IMR-90 (cell line): ENCODE data around the gene LRRC8C. TPM values are rescaled to one million over a fixed set of nuclear protein-coding genes. Genes with fewer than 3 reads are reported as not detected.

Source experiments
- ATAC-seq: fragments of 200-7000 bp; cut with Tn5 transposase; 2 replicates; pipeline ENCODE4 v1.9.1; 2020; ENCODE audit warnings: low read depth, mild to moderate bottlenecking, moderate library complexity
- BruUV-seq: library from RNA; stranded (reverse); fragments of 400-500 nt; replicated peaks from 2 replicates; lab custom pipeline; 2021; lab: Mats Ljungman, UMichigan
- CTCF ChIA-PET: fragments of 300-600 bp; formaldehyde crosslinking; extraction: SDS; loops from one replicate; lab custom pipeline; 2021; ENCODE audit warnings: antibody characterized with exemption; lab: Yijun Ruan, JAX
- POLR2A ChIA-PET: fragments of 300-600 bp; sonication (Branson Sonifier 250); formaldehyde crosslinking; loops from one replicate; lab custom pipeline; 2022; ENCODE audit warnings: antibody characterized with exemption; ENCODE audit not compliant: unreplicated experiment; lab: Charles Lee
- DNase-seq: peaks from one replicate; pipeline ENCODE4 v3.0.0; 2013
- H2AFZ ChIP-seq: replicated peaks from 2 replicates; pipeline ENCODE3; 2013; ENCODE audit warnings: low read length, mild to moderate bottlenecking; ENCODE audit not compliant: poor library complexity
- H2AK5ac ChIP-seq: 2 replicates; pipeline ENCODE4 v1.6.1; 2013; ENCODE audit warnings: low read depth, low read length, inconsistent platforms
- H2AK9ac ChIP-seq: replicated peaks from 2 replicates; pipeline ENCODE3; 2013; ENCODE audit warnings: mild to moderate bottlenecking, low read depth, low read length, moderate library complexity; ENCODE audit not compliant: poor library complexity
- H2BK120ac ChIP-seq: 2 replicates; pipeline ENCODE4 v1.6.1; 2013; ENCODE audit warnings: low read depth, low read length, inconsistent platforms
- H2BK15ac ChIP-seq: 3 replicates; pipeline ENCODE4 v1.6.1; 2013; ENCODE audit warnings: low read depth, low read length, inconsistent platforms
- H2BK20ac ChIP-seq: 2 replicates; pipeline ENCODE4 v1.6.1; 2013; ENCODE audit warnings: low read depth, mild to moderate bottlenecking, inconsistent platforms, low read length, moderate library complexity
- H2BK5ac ChIP-seq: 2 replicates; pipeline ENCODE4 v1.6.1; 2013; ENCODE audit warnings: mild to moderate bottlenecking, low read depth, low read length, inconsistent platforms; ENCODE audit not compliant: poor library complexity, severe bottlenecking
- H3K14ac ChIP-seq: replicated peaks from 2 replicates; pipeline ENCODE4 v1.6.1; 2013; ENCODE audit warnings: low read depth, low read length, inconsistent platforms
- H3K18ac ChIP-seq: 2 replicates; pipeline ENCODE4 v1.6.1; 2013; ENCODE audit warnings: low read depth, low read length, control low read depth
- H3K23ac ChIP-seq: 2 replicates; pipeline ENCODE4 v1.6.1; 2013; ENCODE audit warnings: low read depth, low read length, inconsistent platforms
- H3K27ac ChIP-seq: 2 replicates; pipeline ENCODE4 v1.5.1; 2013; ENCODE audit warnings: mild to moderate bottlenecking, control low read depth, low read length; ENCODE audit not compliant: insufficient read depth
- H3K27me3 ChIP-seq: 2 replicates; pipeline ENCODE4 v1.6.1; 2013; ENCODE audit warnings: low read length; ENCODE audit not compliant: control insufficient read depth, insufficient read depth
- H3K36me3 ChIP-seq: 2 replicates; pipeline ENCODE4 v1.6.1; 2013; ENCODE audit warnings: low read length, mixed read lengths; ENCODE audit not compliant: control insufficient read depth, insufficient read depth
- H3K4ac ChIP-seq: 2 replicates; pipeline ENCODE4 v1.6.1; 2013; ENCODE audit warnings: low read depth, low read length, inconsistent platforms
- H3K4me1 ChIP-seq: 2 replicates; pipeline ENCODE4 v1.6.1; 2013; ENCODE audit warnings: low read length, mixed read lengths; ENCODE audit not compliant: control insufficient read depth, insufficient read depth
- H3K4me2 ChIP-seq: 2 replicates; pipeline ENCODE4 v1.6.1; 2013; ENCODE audit warnings: low read depth, mild to moderate bottlenecking, control low read depth, low read length, moderate library complexity
- H3K4me3 ChIP-seq: 2 replicates; pipeline ENCODE4 v1.5.1; 2013; ENCODE audit warnings: low read depth, mild to moderate bottlenecking, control low read depth, low read length, moderate library complexity; ENCODE audit not compliant: insufficient read depth
- H3K56ac ChIP-seq: 2 replicates; pipeline ENCODE4 v1.6.1; 2013; ENCODE audit warnings: low read length, inconsistent platforms; ENCODE audit not compliant: insufficient read depth; ENCODE audit errors: extremely low read depth
- H3K79me1 ChIP-seq, 2 experiments: 2 replicates each; pipeline ENCODE4 v1.6.1; 2013; ENCODE audit warnings: low read length in 2 of 2, inconsistent platforms in 1 of 2, low read depth in 1 of 2
- H3K9ac ChIP-seq: 2 replicates; pipeline ENCODE4 v1.6.1; 2013; ENCODE audit warnings: low read depth, low read length, control low read depth
- H3K9me1 ChIP-seq: 2 replicates; pipeline ENCODE4 v1.6.1; 2013; ENCODE audit warnings: low read length, inconsistent platforms; ENCODE audit not compliant: insufficient read depth
- H3K9me3 ChIP-seq: 2 replicates; pipeline ENCODE4 v1.6.1; 2013; ENCODE audit warnings: low read length; ENCODE audit not compliant: control insufficient read depth, insufficient read depth
- H4K20me1 ChIP-seq: 2 replicates; pipeline ENCODE4 v1.6.1; 2013; ENCODE audit warnings: low read length, inconsistent platforms; ENCODE audit not compliant: insufficient read depth
- H4K5ac ChIP-seq: 2 replicates; pipeline ENCODE4 v1.6.1; 2013; ENCODE audit warnings: mild to moderate bottlenecking, low read depth, low read length, control low read depth
- H4K8ac ChIP-seq, 2 experiments: 2 replicates each; pipeline ENCODE4 v1.6.1; 2013; ENCODE audit warnings: low read depth in 2 of 2, low read length in 2 of 2, control low read depth in 1 of 2, inconsistent platforms in 1 of 2
- H4K91ac ChIP-seq: 2 replicates; pipeline ENCODE4 v1.6.1; 2013; ENCODE audit warnings: low read depth, low read length, inconsistent platforms; ENCODE audit not compliant: insufficient read depth
- CEBPB ChIP-seq: IDR thresholded peaks from 2 replicates; pipeline ENCODE4 v1.6.1; 2012; ENCODE audit warnings: low read depth, low read length, improper control_type of control experiment
- ELK1 ChIP-seq: fragments of 150-350 bp; IDR thresholded peaks from 2 replicates; pipeline ENCODE4 v1.6.1; 2016; ENCODE audit warnings: low read depth, mild to moderate bottlenecking, low read length, moderate library complexity, borderline replicate concordance
- FOS ChIP-seq: fragments of 150-350 bp; IDR thresholded peaks from 2 replicates; pipeline ENCODE4 v1.6.1; 2016; ENCODE audit warnings: low read depth, low read length
- MAFK ChIP-seq: IDR thresholded peaks from 2 replicates; pipeline ENCODE4 v1.6.1; 2012; ENCODE audit warnings: low read depth, low read length, improper control_type of control experiment
- MAZ ChIP-seq: IDR thresholded peaks from 2 replicates; pipeline ENCODE4 v1.6.1; 2012; ENCODE audit warnings: low read depth, mild to moderate bottlenecking, low read length, improper control_type of control experiment, moderate library complexity, borderline replicate concordance
- NFE2L2 ChIP-seq: fragments of 150-350 bp; IDR thresholded peaks from 2 replicates; pipeline ENCODE4 v1.6.1; 2016; ENCODE audit warnings: low read depth, mild to moderate bottlenecking, low read length
- POLR2A ChIP-seq: IDR thresholded peaks from 2 replicates; pipeline ENCODE4 v1.6.1; 2012; ENCODE audit warnings: mild to moderate bottlenecking, low read depth, low read length
- RAD21 ChIP-seq: IDR thresholded peaks from 2 replicates; pipeline ENCODE4 v1.6.1; 2012; ENCODE audit warnings: low read length, improper control_type of control experiment
- RCOR1 ChIP-seq: IDR thresholded peaks from 2 replicates; pipeline ENCODE4 v1.6.1; 2012; ENCODE audit warnings: mild to moderate bottlenecking, low read length, improper control_type of control experiment; ENCODE audit not compliant: insufficient replicate concordance
- RFX5 ChIP-seq: IDR thresholded peaks from 2 replicates; pipeline ENCODE4 v1.8.0; 2012; ENCODE audit warnings: low read depth, mild to moderate bottlenecking, low read length, moderate library complexity
- USF2 ChIP-seq: fragments of 150-350 bp; IDR thresholded peaks from 2 replicates; pipeline ENCODE4 v1.6.1; 2017; ENCODE audit warnings: mild to moderate bottlenecking, antibody characterized with exemption, low read length, low read depth
- WGBS, 2 experiments: methylation state at CpG; one replicate each; pipeline versions ENCODE4 v1.1.5 to v1.1.7; 2013; ENCODE audit warnings: missing lambda C conversion rate in 2 of 2; ENCODE audit not compliant: insufficient read length in 1 of 2; ENCODE audit errors: extremely low coverage in 2 of 2; 5-methylcytosine and 5-hydroxymethylcytosine counted together
- dilution Hi-C: fragments of 300-500 bp; cut with HindIII; formaldehyde crosslinking; loops from one replicate; pipeline ENCODE4 v1.14.3; 2018; ENCODE audit warnings: low sequenced_read_pairs; ENCODE audit not compliant: unreplicated experiment
- in situ Hi-C: fragments of 300-500 bp; cut with MboI; formaldehyde crosslinking; loops from 3 replicates; pipeline ENCODE4 v1.14.3; 2019; ENCODE audit warnings: low sequenced_read_pairs, inconsistent platforms, mixed read lengths
- intact Hi-C: fragments of 100-400 bp; cut with micrococcal nuclease; formaldehyde crosslinking; loops from 2 replicates; pipeline ENCODE4 v1.10.0; 2022
- polyA plus RNA-seq, 3 experiments: library from polyadenylated mRNA; depleted of rRNA; stranded (reverse); fragments of >200 nt; gene quantifications; 2 replicates each; pipeline ENCODE4 v1.2.3, GENCODE V29; 2012; ENCODE audit warnings: low replicate concordance in 1 of 3
- total RNA-seq: library from RNA; depleted of rRNA; stranded (reverse); fragments of >200 nt; gene quantifications from 2 replicates; pipeline ENCODE4 v1.2.3, GENCODE V29; 2012
- TF ChIP-seq, protein P1 (sequence below): conservative IDR thresholded peaks from 2 replicates; pipeline ENCODE4 v1.5.1; 2012; ENCODE audit warnings: mild to moderate bottlenecking, low read depth, low read length, improper control_type of control experiment

Gene LRRC8C
- total and polyA plus RNA-seq, 2 of the 4 experiments (the other 2 are of a cell fraction), result 6.5 to 12.9 TPM

DNA sequence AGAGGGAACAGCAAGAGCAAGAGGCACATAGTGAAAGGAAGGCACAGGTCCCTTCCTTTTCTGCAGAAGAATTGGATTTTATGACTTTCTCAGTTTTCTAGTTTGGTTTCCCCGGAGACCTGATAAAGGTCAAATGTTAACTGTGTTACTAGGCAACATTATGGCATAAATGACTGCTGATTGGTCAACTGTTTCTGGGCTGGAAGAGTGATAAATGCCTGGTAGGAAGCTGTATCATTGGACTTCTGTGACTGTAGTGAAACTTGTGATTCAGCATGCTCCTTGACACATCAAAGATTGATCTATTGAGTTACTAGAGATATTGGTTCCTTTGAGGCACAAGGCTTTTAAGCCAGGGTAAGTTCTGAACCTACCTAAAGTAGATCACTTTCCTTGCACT is 55.7 kb downstream of the LRRC8C start:
- H3K56ac ChIP-seq, result no peak overlapping the region
- H2BK20ac ChIP-seq, result no peak overlapping the region
- H3K4me3 ChIP-seq, result no peak overlapping the region
- H4K8ac ChIP-seq, result no peak overlapping the region
- H3K4me2 ChIP-seq, result no peak overlapping the region
- dilution Hi-C loops, result no loop called here
- H3K36me3 ChIP-seq, result peaks cover 9% of the 10 kb centered on the region
- ChIA-PET POLR2A (no interaction called here), CTCF (no interaction called here)
- BruUV-seq, result no TSS peak
- no peak overlapping the region for H3K18ac ChIP-seq
- intact Hi-C loops, result no loop called here
- no peak overlapping the region for H3K9ac ChIP-seq
- no peak overlapping the region for H2BK15ac ChIP-seq
- H2AK5ac ChIP-seq, result no peak overlapping the region; the same call in 1 of the 2 replicates
- DNase-seq (no peak), ATAC-seq (no peak)
- no peak overlapping the region for H4K91ac ChIP-seq
- H3K4me1 ChIP-seq, result peaks cover 6% of the 10 kb centered on the region
- H3K27me3 ChIP-seq, result no peaks in the 10 kb centered on the region
- no peak overlapping the region for H2AFZ ChIP-seq
- peaks cover 11% of the 10 kb centered on the region for H3K9me1 ChIP-seq
- in situ Hi-C loops, result no loop called here
- H3K23ac ChIP-seq, result no peak overlapping the region
- H3K14ac ChIP-seq, result no peak overlapping the region
- H3K79me1 ChIP-seq, result peaks cover 30 to 66% of the 10 kb centered on the region in 2 experiments
- no peak overlapping the region for H2BK5ac ChIP-seq
- H2AK9ac ChIP-seq, result no peak overlapping the region
- H3K4ac ChIP-seq, result no peak overlapping the region
- H2BK120ac ChIP-seq, result no peak overlapping the region
- H3K9me3 ChIP-seq, result no peaks in the 10 kb centered on the region
- 83% methylated on average over 1 of the region's 1 CpG; no CpG with 5 or more reads in 1 of the 2 experiments for WGBS, 2 experiments
- no peak overlapping the region for H4K5ac ChIP-seq
- H4K20me1 ChIP-seq, result 0 out of 2 replicates have a peak, but pooled peaks cover 3% of the 10 kb centered on the region
- no peak overlapping the region for H3K27ac ChIP-seq
- TF ChIP-seq MAFK (no peak), FOS (no peak), NFE2L2 (no peak), POLR2A (no peak), CEBPB (no peak), RCOR1 (no peak), USF2 (no peak), RAD21 (no peak), ELK1 (no peak), RFX5 (no peak), MAZ (no peak)
- TF ChIP-seq, protein P1, sequence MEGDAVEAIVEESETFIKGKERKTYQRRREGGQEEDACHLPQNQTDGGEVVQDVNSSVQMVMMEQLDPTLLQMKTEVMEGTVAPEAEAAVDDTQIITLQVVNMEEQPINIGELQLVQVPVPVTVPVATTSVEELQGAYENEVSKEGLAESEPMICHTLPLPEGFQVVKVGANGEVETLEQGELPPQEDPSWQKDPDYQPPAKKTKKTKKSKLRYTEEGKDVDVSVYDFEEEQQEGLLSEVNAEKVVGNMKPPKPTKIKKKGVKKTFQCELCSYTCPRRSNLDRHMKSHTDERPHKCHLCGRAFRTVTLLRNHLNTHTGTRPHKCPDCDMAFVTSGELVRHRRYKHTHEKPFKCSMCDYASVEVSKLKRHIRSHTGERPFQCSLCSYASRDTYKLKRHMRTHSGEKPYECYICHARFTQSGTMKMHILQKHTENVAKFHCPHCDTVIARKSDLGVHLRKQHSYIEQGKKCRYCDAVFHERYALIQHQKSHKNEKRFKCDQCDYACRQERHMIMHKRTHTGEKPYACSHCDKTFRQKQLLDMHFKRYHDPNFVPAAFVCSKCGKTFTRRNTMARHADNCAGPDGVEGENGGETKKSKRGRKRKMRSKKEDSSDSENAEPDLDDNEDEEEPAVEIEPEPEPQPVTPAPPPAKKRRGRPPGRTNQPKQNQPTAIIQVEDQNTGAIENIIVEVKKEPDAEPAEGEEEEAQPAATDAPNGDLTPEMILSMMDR, result no peak
